Muscle of back (tissue), 11 donors: ENCODE data around the gene FAM20C. TPM values are rescaled to one million over a fixed set of nuclear protein-coding genes. Genes with fewer than 3 reads are reported as not detected.
"Not testable (repeated sequence)": the region's sequence is repeated elsewhere in the genome, so short reads cannot be mapped to it uniquely, and the experiment has no call there.

Source experiments
- DNase-seq, 3 donors: peaks; one replicate each; pipeline versions ENCODE4 v3.0.0 to v3.0.0-alpha.2; 2013
- polyA plus RNA-seq, 10 donors: library from polyadenylated mRNA; unstranded; fragments of 120-200 nt; gene quantifications; one replicate each; pipeline ENCODE4 v1.2.1, GENCODE V29; 2013; ENCODE audit not compliant: insufficient read length in 10 of 10

Gene FAM20C
- polyA plus RNA-seq, 10 donors, result 21.4 to 53.7 (median 33.5) TPM

DNA sequence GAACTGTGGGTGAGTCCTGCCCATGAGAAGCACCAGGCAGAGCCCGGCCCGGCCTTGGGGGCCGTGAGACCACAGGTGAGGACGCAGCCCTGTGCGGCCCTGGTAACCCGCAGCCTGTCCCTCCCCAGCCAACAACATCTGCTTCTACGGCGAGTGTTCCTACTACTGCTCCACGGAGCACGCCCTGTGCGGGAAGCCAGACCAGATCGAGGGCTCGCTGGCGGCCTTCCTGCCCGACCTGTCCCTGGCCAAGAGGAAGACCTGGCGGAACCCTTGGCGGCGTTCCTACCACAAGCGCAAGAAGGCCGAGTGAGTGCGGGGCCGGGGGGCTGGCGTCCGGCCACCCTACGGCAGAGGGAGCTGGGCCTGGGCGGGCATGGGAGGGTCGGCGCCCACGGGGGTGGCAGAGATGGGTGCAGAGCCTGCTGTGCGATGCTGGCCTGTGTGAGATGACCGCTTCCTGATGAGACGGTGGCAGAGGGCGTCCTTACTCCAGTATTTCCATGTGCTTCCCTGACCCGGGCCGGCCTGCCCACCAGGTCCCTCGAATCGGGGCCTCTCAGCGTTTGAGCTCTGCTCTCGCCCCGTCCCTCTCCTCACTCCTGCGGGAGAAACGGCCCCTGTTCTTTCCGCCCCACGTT, 63.5 kb downstream of the FAM20C start:
- DNase-seq, result no peak

DNA sequence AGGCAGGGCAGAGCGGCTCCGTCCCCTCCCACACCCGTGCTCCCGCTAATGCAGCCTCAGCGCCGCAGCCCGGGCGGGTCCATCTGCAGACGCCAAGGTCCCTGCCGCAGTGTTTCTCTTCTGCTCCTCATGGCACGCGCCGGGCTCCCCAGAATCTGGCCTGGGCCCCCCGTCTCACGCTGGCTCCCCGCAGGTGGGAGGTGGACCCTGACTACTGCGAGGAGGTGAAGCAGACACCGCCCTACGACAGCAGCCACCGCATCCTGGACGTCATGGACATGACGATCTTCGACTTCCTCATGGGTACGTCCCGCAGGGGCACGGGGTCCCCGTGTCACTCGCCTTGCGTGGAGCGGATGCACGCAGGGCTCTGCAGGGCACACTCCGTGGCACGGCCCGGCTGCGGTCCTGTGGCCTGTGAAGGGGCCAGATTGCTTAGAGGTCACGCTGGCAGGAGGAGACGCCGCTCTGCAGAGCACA, 64.1 kb downstream of the FAM20C start:
- no peak for DNase-seq

DNA sequence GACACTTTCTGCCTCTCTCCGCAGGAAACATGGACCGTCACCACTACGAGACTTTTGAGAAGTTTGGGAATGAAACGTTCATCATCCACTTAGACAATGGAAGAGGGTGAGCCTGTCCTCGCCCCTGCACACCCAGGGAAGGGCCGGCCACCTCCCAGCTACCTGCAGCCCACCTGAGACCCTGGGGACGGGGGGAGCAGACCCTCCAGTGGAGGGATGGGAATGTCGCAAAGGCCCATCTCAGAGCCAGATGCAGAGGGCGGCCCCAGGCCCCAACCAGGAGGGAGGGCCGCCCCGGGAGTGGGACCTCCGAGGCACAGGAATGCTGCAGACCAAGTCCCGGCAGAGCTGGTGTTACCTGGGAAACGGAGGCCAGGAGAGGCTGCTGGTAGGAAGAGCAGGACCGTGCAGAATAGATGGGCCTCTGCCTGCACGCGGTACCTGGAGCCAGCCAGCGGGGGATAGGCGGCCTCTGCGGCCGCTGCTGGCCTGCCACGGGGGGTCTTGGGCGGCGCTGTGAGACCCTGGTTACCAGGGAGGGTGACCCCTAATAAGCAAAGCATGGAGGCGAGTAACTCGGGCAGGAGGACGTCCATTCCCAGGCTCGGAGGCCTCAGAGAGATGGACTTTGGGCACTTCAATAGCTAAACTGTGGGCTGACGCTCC, 64.7 kb downstream of the FAM20C start:
- DNase-seq, result no peak

DNA sequence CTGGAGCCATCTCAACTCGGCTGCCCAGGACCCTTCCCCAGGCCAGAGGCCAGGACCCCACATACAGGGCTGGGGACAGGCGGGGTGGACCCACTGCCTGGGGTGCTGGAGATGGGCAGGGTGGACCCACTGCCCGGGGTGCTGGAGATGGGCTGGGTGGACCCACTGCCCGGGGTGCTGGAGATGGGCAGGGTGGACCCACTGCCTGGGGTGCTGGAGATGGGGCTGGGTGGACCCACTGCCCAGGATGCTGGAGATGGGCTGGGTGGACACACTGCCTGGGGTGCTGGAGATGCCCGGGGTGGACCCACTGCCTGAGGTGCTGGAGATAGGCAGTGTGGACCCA, 65.2 kb downstream of the FAM20C start:
- no peak for DNase-seq

DNA sequence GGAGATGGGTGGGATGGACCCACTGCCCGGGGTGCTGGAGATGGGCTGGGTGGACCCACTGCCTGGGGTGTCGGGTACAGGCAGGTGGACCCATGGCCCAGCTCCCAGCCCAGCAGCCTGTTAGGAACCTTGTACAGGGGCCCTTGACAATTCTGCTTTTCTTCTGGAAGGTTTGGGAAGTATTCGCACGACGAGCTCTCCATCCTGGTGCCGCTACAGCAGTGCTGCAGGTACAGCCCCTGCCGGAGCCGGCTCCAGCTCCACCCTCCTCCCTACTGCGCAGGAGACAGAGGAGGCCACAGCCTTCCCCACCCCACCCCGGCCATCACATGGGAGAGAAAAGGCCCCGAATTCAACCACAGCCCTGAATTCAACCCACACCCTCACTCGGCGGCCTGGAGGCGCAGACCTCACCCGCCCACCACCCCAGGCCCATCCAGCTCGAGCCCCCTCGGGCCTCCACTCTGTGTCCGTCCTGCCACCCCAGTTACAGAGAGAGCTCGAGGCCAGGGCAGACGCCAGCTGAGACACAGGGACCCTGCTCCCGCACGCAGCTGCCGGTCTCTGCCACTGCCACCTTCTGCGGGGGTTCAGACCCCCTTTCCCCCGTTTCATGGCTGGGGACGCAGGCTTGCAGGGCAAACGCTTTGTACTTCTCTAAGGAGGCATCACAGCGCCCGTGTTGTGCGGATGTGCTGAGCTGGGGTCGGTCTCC, 66.3 kb downstream of the FAM20C start:
- DNase-seq, result no peak

DNA sequence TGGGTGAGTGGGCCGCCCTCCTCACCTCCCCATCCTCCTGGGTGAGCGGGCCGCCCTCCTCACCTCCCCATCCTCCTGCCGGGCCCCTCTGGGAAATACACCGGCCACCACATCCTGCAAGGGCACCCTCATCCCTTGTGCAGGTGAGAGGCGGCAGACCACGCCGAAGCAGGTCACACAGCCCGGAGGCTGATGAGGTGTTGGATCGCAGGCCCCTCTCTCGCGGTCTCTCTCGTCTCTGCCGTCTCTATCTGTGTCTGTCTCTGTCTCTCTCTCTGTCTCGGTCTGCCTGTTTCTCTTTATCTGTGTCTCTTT, 66.8 kb downstream of the FAM20C start:
- DNase-seq, result no peak

DNA sequence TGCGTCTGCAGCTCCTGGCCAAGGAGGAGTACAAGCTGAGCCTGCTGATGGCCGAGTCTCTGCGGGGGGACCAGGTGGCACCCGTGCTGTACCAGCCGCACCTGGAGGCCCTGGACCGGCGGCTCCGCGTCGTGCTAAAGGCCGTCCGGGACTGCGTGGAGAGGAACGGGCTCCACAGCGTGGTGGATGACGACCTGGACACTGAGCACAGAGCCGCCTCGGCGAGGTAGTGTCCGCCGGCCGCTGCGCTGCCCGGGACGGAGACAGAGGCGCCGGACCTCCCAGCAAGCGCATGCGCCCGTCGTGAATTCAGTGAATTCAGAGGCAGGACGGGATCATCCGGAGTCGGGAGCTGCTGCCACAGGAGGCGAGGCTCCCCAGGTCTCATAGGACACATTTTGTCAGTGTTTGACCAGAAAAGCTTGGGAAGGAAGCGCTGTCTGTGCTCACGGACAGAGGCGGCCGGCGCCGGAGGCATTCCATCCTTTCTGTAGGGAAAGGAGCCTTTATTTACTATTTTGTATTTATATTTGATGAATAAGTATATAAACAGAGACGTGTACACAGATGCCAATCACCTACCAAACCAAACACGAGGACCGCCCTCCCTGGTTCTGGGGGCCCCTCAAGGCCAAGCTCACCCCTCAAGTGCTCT, 67.5 kb downstream of the FAM20C start:
- no peak for DNase-seq

DNA sequence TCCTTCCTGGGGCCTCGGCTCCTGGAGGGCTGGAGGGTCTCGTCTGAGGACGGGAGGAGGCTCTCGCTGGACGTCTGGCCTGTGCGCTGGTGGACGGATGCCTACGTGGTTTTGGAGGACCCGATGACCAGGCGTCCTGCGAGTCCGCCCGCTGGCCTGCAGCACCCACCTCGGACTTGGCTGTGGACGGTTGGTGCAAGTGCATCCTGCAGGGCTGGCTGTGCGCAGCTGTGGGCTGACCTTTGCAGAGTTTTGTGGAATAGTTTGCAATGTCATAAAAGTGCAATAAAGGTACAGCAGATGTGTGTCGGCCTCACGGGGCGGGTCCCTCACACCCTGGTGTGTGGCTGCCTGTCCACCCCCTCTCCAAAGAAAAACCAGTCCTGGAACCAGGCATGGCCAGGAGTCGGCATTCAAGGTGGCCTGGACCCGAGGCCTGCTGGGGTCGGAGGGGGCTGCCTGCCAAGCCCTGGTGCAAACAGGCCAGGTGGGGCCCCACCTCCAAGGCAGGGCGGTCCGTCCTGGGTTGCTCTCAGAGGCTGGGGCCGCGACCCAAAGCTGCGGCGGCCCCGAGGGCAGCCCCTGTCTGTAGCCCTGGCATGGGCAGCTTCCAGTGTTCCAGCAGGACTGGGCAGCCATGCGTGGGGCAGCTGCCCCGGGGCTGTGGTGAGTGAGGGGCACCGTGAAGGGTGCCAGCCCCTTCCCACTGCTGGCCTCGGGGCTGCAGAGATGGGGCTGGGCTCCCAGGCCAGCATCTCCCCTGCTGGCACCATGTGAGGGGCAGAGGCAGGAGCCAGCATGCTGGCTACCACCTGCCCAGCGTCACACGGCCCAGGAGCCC, 68.3 kb downstream of the FAM20C start:
- no peak for DNase-seq

DNA sequence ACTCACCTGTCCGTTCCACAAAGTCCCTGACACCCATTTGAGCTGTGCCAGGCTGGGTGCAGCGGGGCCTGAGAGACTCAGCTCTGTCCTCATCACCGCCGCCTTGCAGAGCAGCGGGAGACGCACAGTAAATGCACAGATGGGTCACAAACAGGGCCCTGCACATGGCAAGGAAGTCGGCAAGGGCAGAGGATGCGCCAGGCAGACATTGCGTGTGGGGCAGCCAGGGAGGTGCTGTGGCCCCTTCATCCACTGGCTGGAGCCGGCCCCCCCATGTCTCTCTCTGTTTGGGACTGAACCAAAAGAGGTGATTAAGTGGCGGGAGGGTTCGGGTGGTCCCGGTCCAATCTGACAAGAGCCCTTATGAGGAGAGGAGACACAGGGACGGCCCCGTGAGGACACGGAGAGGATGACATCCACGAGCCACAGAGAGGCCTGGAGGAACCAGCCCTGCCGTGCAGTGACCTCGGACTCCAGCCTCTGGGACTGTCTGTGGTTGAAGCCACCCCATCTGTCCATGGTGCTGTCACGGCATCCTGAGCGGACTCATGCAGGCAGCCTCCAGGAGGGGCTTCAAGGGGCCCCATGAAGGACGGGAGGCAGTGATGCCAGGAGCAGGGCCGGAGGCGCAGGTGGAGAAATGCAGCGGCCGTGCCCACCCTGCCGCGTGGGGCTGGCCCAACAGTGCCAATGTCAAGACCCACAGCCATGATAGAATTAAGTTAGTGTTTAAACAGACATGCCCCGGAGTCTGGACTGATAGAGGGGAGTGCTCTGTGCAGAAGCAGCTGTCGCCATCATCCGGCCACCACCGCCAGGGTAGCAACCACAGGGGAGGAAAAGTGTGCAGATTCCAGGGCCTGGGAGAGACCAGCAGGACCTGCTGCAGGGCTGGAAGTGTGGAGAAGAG, 69.2 kb downstream of the FAM20C start:
- DNase-seq, result no peak

DNA sequence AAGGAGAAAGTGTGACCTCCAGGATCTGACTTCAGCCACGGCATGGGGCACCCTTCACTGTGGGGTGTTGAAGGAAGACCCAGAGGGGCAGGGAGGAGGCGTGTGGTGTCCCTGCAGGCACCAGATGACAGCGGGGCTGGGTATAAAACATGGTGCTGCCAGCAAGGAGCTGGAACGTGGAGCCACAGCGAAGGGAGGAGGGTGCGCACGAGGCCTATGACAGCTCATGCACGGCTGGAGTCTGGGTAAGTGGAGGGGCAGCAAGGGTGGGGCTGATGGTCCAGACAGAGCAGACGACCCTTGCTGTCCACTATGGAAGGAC, 69.8 kb downstream of the FAM20C start:
- DNase-seq, result no peak

DNA sequence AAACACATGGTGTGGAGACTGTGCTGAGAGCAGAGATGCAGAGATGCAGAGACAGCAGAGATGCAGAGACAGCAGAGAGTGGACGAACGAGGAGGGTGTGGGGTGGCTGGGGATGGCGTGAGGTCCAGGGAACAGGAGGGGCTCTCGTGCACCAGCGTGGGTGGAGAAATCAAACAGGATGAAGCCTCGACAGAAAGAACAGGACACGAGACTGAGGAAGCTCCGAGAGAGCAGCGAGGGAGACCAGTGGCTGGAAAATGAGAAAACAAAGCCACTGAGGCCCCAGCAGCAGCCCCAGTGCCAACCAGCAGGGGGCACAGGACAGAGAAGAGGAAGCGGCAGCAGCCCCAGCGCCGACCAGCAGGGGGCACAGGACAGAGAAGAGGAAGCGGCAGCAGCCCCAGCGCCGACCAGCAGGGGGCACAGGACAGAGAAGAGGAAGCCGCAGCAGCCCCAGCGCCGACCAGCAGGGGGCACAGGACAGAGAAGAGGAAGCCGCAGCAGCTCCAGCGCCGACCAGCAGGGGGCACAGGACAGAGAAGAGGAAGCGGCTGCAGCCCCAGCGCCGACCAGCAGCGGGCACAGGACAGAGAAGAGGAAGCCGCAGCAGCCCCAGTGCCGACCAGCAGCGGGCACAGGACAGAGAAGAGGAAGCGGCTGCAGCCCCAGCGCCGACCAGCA, 70.4 kb downstream of the FAM20C start:
- DNase-seq, result not testable (repeated sequence)

DNA sequence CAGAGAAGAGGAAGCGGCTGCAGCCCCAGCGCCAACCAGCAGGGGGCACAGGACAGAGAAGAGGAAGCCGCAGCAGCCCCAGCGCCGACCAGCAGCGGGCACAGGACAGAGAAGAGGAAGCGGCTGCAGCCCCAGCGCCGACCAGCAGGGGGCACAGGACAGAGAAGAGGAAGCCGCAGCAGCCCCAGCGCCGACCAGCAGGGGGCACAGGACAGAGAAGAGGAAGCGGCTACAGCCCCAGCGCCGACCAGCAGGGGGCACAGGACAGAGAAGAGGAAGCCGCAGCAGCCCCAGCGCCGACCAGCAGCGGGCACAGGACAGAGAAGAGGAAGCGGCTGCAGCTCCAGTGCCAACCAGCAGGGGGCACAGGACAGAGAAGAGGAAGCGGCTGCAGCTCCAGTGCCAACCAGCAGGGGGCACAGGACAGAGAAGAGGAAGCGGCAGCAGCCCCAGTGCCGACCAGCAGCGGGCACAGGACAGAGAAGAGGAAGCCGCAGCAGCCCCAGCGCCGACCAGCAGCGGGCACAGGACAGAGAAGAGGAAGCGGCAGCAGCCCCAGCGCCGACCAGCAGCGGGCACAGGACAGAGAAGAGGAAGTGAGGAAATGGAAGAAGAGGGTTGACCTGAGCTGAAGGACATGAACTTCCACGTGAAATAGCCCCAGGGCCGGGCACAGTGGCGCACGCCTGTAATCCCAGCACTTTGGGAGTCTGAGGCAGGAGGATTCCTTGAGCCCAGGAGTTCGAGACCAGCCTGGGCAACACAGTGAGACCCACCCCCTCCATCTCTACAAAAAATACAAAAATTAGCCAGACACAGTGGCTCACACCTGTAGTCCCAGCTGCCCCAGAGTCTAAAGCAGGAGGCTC, 71.3 kb downstream of the FAM20C start:
- not testable (repeated sequence) for DNase-seq

DNA sequence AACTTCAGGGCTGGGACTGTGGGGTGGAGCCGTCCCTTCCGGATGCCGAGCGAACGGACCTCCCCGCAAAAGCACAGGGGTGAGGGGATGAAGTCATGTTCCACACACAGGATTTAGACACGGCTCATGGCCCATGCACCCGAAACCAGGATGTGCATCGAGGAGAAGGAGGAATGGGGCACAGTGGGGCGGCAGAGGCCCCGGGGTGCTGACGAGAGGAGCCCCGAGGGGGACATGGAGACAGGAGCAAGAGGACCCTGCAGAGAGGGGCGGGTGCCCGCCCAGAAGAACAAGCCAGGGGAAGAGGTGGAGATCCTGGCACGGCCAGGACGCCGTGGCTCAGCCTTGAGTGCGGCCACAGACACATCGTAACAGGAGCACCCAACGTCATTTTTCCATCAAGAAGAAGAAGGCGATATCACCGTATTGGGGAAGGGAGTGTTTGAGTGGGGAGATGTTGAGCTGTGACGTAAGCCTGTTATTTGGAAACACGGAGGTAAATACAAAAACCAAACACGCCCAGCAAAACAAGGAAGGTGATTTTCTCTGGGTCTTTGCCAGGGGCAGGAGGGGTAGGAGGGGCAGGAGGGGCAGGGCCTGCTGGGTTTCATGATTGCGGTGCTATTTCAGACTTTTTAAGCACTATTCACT, 72.3 kb downstream of the FAM20C start:
- DNase-seq, result no peak

DNA sequence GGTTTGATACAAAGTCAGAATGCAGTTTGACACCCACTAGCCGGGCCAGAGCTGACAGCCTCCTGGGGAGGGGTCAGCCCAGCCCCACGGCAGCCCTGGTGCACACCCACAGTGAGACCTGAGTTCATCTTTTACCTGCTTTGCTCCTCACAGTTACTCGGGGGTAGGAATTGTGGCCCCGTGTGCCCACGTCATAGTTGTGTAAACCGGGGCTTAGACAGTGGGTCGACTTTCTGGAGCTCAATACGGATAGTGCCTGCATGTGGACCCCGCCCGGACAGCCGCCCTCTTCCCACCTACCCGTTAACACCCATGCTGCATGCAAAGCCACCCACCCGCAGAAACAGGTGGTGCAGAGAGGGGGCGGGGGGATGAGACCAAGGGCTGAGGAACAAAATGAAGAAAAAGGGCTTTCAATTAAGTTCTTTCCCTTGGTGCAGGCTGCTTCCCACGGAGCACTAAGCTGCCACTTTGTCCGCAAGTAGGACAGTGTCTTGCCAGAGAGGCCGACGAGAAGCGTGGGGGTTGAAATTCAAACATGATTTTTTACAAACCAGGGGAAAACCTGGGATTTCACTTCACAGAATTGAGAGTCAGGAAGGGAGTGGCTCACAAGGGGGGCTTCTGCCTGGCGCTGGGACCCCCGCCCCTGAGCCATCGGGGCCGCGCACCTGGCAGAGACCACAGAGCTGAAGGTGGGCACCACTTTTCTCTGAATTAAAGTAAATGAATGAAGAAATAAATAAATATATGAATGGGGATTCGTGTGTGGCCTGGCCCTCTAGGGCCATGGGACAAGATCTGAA, 73.0 kb downstream of the FAM20C start:
- DNase-seq, result no peak

DNA sequence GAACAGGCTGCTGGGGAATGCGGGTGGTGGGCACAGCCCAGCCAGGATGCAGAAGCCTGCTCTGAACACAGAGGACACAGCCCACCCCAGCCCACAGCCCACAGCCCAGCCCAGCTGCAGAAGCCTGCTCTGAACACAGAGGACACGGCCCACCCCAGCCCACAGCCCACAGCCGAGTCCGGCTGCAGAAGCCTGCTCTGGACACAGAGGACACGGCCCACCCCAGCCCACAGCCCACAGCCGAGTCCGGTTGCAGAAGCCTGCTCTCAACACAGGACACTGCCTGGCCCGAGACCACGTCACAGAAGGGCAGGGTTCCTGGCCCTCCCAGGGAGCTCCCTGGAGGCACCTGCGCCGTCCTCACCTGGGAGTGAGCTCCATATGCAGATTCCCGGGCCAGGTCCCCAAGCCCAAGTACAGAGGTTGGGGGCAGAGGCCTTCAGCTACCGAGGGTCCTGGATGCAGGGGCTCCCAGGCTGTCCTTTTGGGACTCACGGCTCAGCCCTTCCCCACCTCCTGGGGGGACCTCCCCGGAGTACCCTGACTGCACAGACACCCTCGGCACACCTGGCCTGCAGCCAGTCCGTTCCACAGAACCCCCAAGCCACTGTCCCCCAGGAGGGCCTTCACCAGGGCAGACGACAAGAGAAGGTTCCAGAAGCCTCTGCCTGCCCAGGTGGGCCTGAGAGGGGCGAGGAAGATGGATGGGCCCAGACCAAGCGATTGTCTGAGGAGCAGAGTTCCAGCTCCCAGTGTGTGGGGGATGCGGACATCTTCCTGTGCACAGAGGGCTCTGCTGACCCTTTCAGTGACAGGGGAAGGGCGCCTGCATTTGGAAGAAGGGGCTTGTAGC, 73.9 kb downstream of the FAM20C start:
- no peak for DNase-seq
